Daoy (cell line): ENCODE data around the gene SPPL2C. TPM values are rescaled to one million over a fixed set of nuclear protein-coding genes. Genes with fewer than 3 reads are reported as not detected.
A peak's percentile ranks its signal among the peaks of the same experiment; 100 is the strongest.

ENCODE experiments used
- DNase-seq: peaks from one replicate; pipeline ENCODE4 v3.0.0-alpha.2; 2015; ENCODE audit warnings: low read depth
- total RNA-seq: library from RNA; depleted of rRNA; stranded (reverse); fragments of >200 nt; shearing (Covaris generic); gene quantifications from 2 replicates; pipeline ENCODE4 v1.2.3, GENCODE V29; 2014; rRNA removed

The SPPL2C gene
- total RNA-seq, 1 experiment from 2014 or later: not detected

- DNase-seq: no peak
Measured at GRCh38 chr17:45876539-45876938, 31.9 kb downstream of the SPPL2C start.

GRCh38 chr17:45877467-45877866 lies 32.8 kb downstream of the SPPL2C start:
- no peak for DNase-seq

GRCh38 chr17:45883063-45883462 lies 38.4 kb downstream of the SPPL2C start:
- no peak for DNase-seq

GRCh38 chr17:45886852-45887251 lies 42.2 kb downstream of the SPPL2C start:
- DNase-seq: no peak

GRCh38 chr17:45888392-45888791 lies 43.7 kb downstream of the SPPL2C start:
- no peak for DNase-seq

- DNase-seq: no peak
Measured at GRCh38 chr17:45889579-45889978, 44.9 kb downstream of the SPPL2C start.

GRCh38 chr17:45893725-45894021 lies 49.0 kb downstream of the SPPL2C start:
- no peak for DNase-seq

- DNase-seq: peak; percentile 94
Measured at GRCh38 chr17:45894022-45894784, 49.5 kb downstream of the SPPL2C start, which contains the start of gene MAPT. TSS of gene MAPT (plus strand) at chr17:45894554. CDS start at chr17:45962338, 67,784 bp downstream.

- peak; percentile 31 for DNase-seq
Measured at GRCh38 chr17:45895304-45895968, 50.8 kb downstream of the SPPL2C start.

GRCh38 chr17:45895969-45896785 lies 51.5 kb downstream of the SPPL2C start:
- no peak for DNase-seq

Other genes starting within 250 kb of the SPPL2C start
- gene CRHR1, start 60.6 kb upstream of the SPPL2C start, total RNA-seq: 0.63 TPM in 1 of 2 replicates, not detected in the other
- 0.06 and 0.36 TPM in 2 replicates for gene MAPT, start 49.7 kb downstream of the SPPL2C start, total RNA-seq
- gene STH, start 154.4 kb downstream of the SPPL2C start, total RNA-seq: not detected in 2 replicates